ENCODE results near the gene AK8. TPM values are rescaled to one million over a fixed set of nuclear protein-coding genes. Genes with fewer than 3 reads are reported as not detected.

AK8 gene
- total RNA-seq, 1 experiment from 2014 or later = 2.5 TPM

- Histone ChIP-seq H3K36me3 (ENCODE audit: control insufficient read depth in 1 of 2, insufficient read depth in 2 of 2, low read length in 2 of 2) (no peaks in the 10 kb centered on the region), H3K4me3 (replicated peaks in 1 of 2; ENCODE audit: low read depth in 1 of 2, low read length in 2 of 2) (no peak overlapping the region), H3K79me2 (ENCODE audit: insufficient read depth, low read length) (no peaks in the 10 kb centered on the region), H2AFZ (ENCODE audit: low read depth, low read length, poor library complexity, severe bottlenecking) (no peak overlapping the region), H3K4me1 (ENCODE audit: control insufficient read depth in 1 of 2, insufficient read depth in 2 of 2, low read length in 2 of 2) (peaks cover 0 to 9% of the 10 kb centered on the region in 2 experiments; a peak in 1 of 4 replicates), H3K27ac (ENCODE audit: low read depth, low read length) (no peak overlapping the region), H3K9me3 (ENCODE audit: control insufficient read depth in 1 of 2, insufficient read depth in 1 of 2, low read depth in 1 of 2, low read length in 2 of 2) (no peaks in the 10 kb centered on the region), H4K20me1 (ENCODE audit: insufficient read depth) (no peaks in the 10 kb centered on the region), H3K27me3 (ENCODE audit: insufficient read depth, low read length) (no peaks in the 10 kb centered on the region), H3K9ac (ENCODE audit: low read length) (no peak overlapping the region), H3K4me2 (ENCODE audit: low read length) (no peak overlapping the region), H3K9me2 (ENCODE audit: insufficient read depth) (no peaks in the 10 kb centered on the region)
- POLR2A ChIA-PET = no interaction called here
- TF ChIP-seq EZH2phosphoT487 (IDR thresholded peaks at IDR 0.05; ENCODE audit: borderline replicate concordance) (no peak), POLR2A (IDR thresholded peaks at IDR 0.05; ENCODE audit: borderline replicate concordance, extremely low read depth, insufficient read depth, insufficient read length) (no peak), EGR1 (IDR thresholded peaks at IDR 0.05; ENCODE audit: low read depth) (no peak), ELF1 (IDR thresholded peaks at IDR 0.05; ENCODE audit: borderline replicate concordance, low read depth) (no peak), RAD21 (IDR thresholded peaks at IDR 0.05; ENCODE audit: low read depth) (no peak), EZH2 (IDR thresholded peaks at IDR 0.05) (no peak), ZFX (IDR thresholded peaks at IDR 0.05) (no peak), POLR2AphosphoS5 (IDR thresholded peaks at IDR 0.05; ENCODE audit: low read depth, low read length) (no peak), SIN3A (IDR thresholded peaks at IDR 0.05; ENCODE audit: low read depth) (no peak), MAX (IDR thresholded peaks at IDR 0.05) (no peak), JUND (IDR thresholded peaks at IDR 0.05) (no peak), CBX3 (IDR thresholded peaks at IDR 0.05; ENCODE audit: low read depth) (no peak)
- BruUV-seq (replicated peaks) = no TSS peak
- DNase-seq (ENCODE audit: low read depth, low spot score) (no peak), ATAC-seq (no peak)
- RAD21 ChIA-PET (ENCODE audit: low non-redundant PET in 1 of 2, low total read pairs in 2 of 2, uncharacterized antibody in 2 of 2, unreplicated experiment in 2 of 2) = no interaction called here
- CTCF ChIA-PET = no interaction called here
- intact Hi-C loops (cut with micrococcal nuclease) = no loop called here
Observed at GRCh38 chr9:132809677-132810271, 68.3 kb downstream of the AK8 start.

DNA sequence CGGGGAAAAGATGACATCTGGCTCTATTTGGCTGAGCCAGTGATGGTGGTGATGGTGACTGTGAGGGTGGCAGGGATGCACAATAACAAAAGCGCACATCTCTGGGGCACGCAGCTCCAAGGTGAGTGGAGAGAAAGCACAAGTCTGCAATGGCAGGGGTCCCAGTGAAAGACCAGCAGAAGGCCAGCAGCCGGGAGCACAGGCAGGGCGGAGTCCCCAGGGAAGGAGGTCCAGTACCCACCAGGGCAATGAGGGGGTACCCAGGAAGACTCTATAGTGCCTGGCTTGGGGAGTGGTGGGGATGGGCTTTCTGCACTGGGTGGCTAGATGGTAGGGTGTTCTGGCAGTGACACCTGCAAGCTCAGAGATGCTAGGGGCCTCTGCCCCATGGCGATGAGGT lies 69.4 kb downstream of the AK8 start:
- ChIA-PET POLR2A (no interaction called here), RAD21 (ENCODE audit: low non-redundant PET in 1 of 2, low total read pairs in 2 of 2, uncharacterized antibody in 2 of 2, unreplicated experiment in 2 of 2) (interaction anchor here in 1 of 2 experiments (0.7 kb wide), 1 partner anchor 197 kb away, joined by 3 read pairs; no protein-coding TSS in a partner anchor), CTCF (no interaction called here)
- H4K20me1 ChIP-seq (ENCODE audit: insufficient read depth) = no peaks in the 10 kb centered on the region
- no peak overlapping the region for H3K4me2 ChIP-seq (ENCODE audit: low read length)
- no peaks in the 10 kb centered on the region for H3K27me3 ChIP-seq (ENCODE audit: insufficient read depth, low read length)
- no peaks in the 10 kb centered on the region for H3K36me3 ChIP-seq (ENCODE audit: control insufficient read depth in 1 of 2, insufficient read depth in 2 of 2, low read length in 2 of 2)
- no TSS peak for BruUV-seq (replicated peaks)
- no peaks in the 10 kb centered on the region for H3K79me2 ChIP-seq (ENCODE audit: insufficient read depth, low read length)
- ATAC-seq = no peak
- no peak overlapping the region for H3K27ac ChIP-seq (ENCODE audit: low read depth, low read length)
- H3K4me1 ChIP-seq (ENCODE audit: control insufficient read depth in 1 of 2, insufficient read depth in 2 of 2, low read length in 2 of 2) = peaks cover 0 to 9% of the 10 kb centered on the region in 2 experiments; a peak in 1 of 4 replicates
- H3K9me2 ChIP-seq (ENCODE audit: insufficient read depth) = no peaks in the 10 kb centered on the region
- H3K9ac ChIP-seq (ENCODE audit: low read length) = no peak overlapping the region
- H2AFZ ChIP-seq (ENCODE audit: low read depth, low read length, poor library complexity, severe bottlenecking) = no peak overlapping the region
- DNase-seq (ENCODE audit: low read depth, low spot score) = no peak
- no peak overlapping the region for H3K4me3 ChIP-seq (replicated peaks in 1 of 2; ENCODE audit: low read depth in 1 of 2, low read length in 2 of 2)
- no peaks in the 10 kb centered on the region for H3K9me3 ChIP-seq (ENCODE audit: control insufficient read depth in 1 of 2, insufficient read depth in 1 of 2, low read depth in 1 of 2, low read length in 2 of 2)
- intact Hi-C loops (cut with micrococcal nuclease) = no loop called here
- TF ChIP-seq EZH2phosphoT487 (IDR thresholded peaks at IDR 0.05; ENCODE audit: borderline replicate concordance) (no peak), ZBTB33 (IDR thresholded peaks at IDR 0.05; ENCODE audit: extremely low read depth, insufficient replicate concordance, low read length) (no peak), ELF1 (IDR thresholded peaks at IDR 0.05; ENCODE audit: borderline replicate concordance, low read depth) (no peak), YY1 (IDR thresholded peaks at IDR 0.05; ENCODE audit: extremely low read depth, insufficient replicate concordance, low read depth, low read length) (no peak), SP1 (IDR thresholded peaks at IDR 0.05; ENCODE audit: low read depth) (no peak), POLR2A (IDR thresholded peaks at IDR 0.05; ENCODE audit: borderline replicate concordance, extremely low read depth, insufficient read depth, insufficient read length) (no peak), FOSL1 (IDR thresholded peaks at IDR 0.05; ENCODE audit: low read depth) (no peak)
- TF ChIP-seq, protein P1, sequence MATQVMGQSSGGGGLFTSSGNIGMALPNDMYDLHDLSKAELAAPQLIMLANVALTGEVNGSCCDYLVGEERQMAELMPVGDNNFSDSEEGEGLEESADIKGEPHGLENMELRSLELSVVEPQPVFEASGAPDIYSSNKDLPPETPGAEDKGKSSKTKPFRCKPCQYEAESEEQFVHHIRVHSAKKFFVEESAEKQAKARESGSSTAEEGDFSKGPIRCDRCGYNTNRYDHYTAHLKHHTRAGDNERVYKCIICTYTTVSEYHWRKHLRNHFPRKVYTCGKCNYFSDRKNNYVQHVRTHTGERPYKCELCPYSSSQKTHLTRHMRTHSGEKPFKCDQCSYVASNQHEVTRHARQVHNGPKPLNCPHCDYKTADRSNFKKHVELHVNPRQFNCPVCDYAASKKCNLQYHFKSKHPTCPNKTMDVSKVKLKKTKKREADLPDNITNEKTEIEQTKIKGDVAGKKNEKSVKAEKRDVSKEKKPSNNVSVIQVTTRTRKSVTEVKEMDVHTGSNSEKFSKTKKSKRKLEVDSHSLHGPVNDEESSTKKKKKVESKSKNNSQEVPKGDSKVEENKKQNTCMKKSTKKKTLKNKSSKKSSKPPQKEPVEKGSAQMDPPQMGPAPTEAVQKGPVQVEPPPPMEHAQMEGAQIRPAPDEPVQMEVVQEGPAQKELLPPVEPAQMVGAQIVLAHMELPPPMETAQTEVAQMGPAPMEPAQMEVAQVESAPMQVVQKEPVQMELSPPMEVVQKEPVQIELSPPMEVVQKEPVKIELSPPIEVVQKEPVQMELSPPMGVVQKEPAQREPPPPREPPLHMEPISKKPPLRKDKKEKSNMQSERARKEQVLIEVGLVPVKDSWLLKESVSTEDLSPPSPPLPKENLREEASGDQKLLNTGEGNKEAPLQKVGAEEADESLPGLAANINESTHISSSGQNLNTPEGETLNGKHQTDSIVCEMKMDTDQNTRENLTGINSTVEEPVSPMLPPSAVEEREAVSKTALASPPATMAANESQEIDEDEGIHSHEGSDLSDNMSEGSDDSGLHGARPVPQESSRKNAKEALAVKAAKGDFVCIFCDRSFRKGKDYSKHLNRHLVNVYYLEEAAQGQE (IDR thresholded peaks at IDR 0.05; ENCODE audit: low read depth) = no peak
